Cardiac fibroblast (primary cell): Measurements from ENCODE around the gene EIF5A.

Experiments
- DNase-seq, 2 donors: peaks; one replicate each; pipeline versions ENCODE4 v3.0.0 to v3.0.0-alpha.2; 2010; ENCODE audit warnings: low read depth in 2 of 2
- H3K4me3 ChIP-seq, 2 donors: replicated peaks in 1 of 2; 1 replicate in 1 of 2; 2 replicates in 1 of 2; pipeline ENCODE4 v1.5.1; 2011; ENCODE audit warnings: low read depth in 2 of 2, low read length in 2 of 2, mild to moderate bottlenecking in 2 of 2, moderate library complexity in 1 of 2
- TF ChIP-seq, protein P1 (sequence below): IDR thresholded peaks from one replicate; pipeline ENCODE4 v1.5.1; 2011; ENCODE audit warnings: low read depth, mild to moderate bottlenecking, low read length, inconsistent platforms

EIF5A gene

GRCh38 chr17:7313890-7314718 lies 6.7 kb downstream of the EIF5A start:
- H3K4me3 ChIP-seq, result peak overlapping the region; percentile 91
- TF ChIP-seq, protein P1, sequence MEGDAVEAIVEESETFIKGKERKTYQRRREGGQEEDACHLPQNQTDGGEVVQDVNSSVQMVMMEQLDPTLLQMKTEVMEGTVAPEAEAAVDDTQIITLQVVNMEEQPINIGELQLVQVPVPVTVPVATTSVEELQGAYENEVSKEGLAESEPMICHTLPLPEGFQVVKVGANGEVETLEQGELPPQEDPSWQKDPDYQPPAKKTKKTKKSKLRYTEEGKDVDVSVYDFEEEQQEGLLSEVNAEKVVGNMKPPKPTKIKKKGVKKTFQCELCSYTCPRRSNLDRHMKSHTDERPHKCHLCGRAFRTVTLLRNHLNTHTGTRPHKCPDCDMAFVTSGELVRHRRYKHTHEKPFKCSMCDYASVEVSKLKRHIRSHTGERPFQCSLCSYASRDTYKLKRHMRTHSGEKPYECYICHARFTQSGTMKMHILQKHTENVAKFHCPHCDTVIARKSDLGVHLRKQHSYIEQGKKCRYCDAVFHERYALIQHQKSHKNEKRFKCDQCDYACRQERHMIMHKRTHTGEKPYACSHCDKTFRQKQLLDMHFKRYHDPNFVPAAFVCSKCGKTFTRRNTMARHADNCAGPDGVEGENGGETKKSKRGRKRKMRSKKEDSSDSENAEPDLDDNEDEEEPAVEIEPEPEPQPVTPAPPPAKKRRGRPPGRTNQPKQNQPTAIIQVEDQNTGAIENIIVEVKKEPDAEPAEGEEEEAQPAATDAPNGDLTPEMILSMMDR, result no peak
- DNase-seq, result peak in 1 of 2 donors; percentile 47

DNA sequence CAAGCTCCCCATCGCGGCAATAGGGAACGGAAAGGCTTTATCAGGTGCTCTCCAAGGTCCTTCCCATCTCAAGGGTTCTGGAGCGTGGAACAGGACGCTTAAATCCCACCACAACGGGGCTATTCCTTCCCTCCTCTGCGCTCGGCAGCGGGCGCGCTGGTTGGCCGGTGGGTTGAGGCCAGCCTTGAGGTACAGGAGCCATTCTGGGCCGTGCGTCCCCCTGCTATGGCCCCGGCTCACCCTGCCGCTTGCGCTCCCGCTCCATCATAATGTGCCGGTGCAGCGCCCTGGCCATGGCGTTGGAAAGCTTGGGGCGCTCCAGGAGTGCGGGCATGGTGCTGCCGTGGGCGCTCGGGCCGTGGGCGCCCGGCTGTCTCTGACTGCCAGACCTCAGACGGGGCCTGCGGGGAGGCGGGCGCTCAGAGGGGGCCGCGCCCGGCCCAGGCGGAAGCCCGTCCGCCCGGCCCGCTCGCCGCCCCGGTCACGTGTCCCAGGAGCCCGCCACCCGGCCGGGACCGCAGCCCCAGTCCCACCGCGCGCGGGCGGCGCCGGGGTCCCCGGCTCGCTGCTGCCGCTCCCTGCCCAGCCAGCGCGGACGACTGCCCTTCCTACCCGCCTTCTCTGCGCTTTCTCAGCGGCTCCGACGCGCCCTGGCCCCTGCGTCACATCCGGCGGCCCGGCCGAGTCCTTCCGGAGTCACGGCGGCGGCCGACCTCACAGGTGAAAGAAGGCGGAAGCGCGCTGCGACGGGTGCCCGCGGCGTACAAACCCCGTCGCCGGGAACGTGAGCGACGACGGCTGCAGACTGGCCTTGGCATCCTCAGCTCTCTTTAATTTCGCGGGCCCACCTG lies 7.5 kb downstream of the EIF5A start, which contains the start of gene GPS2:
Gene GPS2 (minus strand): TSS at position 642 of the 851 bp plus-strand sequence. CDS start 308 bp downstream, at position 334.
- DNase-seq, result peak; percentile 80 to 83
- peak within 1 kb of the TSS; percentile 91 for H3K4me3 ChIP-seq
- TF ChIP-seq, protein P1, result no peak

DNA sequence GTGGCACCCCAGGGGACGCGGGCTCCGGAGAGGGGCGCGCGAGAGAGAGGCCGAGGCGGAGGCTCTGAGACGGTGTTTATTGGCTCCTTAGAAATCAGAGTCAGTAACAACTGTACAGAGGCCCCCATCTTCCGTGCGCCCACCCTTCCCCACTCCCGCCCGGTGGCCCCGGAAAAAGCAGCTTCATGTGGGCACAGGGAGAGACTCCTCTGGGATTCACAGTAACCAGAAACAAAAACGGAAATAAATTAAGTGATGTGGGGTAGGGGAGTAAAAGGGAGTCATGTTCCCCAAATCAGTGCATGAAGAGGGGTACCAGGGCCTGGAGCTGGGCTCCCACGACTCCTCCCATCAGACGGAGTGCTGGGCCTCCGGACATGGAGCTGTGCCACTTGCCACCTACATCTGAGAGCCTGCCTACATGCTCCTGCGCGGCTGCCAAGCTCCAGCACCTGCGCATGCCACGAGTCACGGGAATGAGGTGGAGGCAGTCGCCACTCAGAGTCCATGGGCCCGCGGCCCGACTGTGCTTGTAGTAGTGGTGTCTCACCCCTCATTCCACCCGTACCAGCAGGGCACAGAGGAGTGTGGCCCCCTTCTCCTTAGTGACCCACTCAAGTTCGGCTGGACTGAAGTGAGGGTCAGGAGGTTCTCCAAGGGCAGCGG lies 8.3 kb downstream of the EIF5A start:
- DNase-seq, result no peak
- H3K4me3 ChIP-seq, result peak overlapping the region; percentile 91
- TF ChIP-seq, protein P1, result no peak

DNA sequence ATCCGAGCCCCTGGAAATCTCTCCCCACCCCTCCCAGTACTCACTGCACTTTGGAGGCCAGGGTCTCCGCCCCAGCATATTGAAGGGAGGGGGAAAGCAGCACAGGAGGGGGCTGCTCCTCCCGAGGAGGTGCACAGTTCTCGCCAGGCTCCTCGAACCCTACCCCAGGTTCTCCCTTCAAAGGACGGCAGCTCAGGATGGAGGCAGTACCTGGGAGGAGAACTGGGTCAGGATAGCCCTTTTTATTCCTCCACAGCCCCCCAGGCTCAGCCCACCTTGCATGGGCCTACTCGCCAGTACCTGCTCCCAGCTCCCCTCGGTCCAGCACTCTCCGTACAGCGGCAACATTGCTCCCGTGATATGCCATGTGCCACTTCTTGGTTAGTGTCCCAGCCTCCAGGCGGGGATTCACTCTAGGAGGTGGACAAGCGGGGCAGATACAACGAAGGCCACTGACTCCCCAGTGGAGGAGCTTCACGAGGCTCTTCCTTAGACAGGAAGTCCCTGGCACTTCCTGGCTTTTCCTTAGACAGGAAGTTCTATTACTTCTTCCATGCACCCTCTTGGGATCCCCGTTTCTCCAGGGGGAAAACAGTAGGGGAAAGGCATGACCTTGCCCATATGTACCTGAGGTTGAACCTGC lies 9.9 kb downstream of the EIF5A start:
- no peak overlapping the region for H3K4me3 ChIP-seq

DNA sequence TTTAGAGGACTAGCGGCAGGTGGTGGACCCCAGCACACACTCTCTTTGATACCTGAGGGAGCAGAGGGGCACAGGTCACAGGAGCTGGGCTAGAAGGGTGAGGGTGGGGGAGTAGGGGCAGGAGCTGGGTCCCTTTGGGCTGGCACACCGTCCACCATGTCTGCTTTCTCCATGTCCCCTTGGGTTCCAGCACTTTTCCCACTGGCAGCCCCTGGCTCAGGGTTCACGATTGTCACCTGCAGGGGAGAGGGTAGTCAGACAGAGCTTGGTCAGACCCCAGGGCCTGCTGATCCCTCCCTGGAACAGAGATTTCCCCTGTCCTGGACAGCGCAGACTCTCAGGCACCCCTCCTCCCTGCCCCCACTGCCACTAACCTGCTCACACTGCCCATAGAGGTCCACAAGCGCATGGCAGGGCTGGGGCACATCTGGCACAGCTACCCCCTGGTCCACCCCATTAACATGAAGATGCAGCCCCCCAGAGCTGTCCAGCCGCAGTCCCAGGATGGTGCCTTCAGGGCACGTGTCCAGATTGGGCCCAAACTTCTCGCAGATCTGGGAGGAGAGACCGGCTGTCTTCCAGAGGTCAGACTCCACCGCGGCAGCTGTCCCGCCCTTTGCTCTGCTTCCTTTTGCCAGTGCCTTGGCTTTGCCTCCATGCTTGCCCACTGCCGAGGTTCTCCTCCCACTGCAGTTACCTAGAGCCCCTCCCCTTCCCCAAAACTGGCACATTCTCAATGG lies 10.9 kb downstream of the EIF5A start:
- DNase-seq, result no peak
- H3K4me3 ChIP-seq, result no peak overlapping the region
- TF ChIP-seq, protein P1, result no peak

More for the DNA sequence above, 9.9 kb downstream of the EIF5A start:
- TF ChIP-seq, protein P1, result no peak
- no peak for DNase-seq
